ENCODE data around the gene FGA. TPM values are rescaled to one million over a fixed set of nuclear protein-coding genes. Genes with fewer than 3 reads are reported as not detected.

FGA gene
- total RNA-seq, 1 experiment from 2014 or later: 71.8 TPM

- intact Hi-C loops (cut with micrococcal nuclease; ENCODE audit: unreplicated experiment): no loop called here
- no peaks in the 10 kb centered on the region for H3K27me3 ChIP-seq (replicated peaks; ENCODE audit: control insufficient read depth, insufficient read depth, low read length)
- H3K27me3 Mint-ChIP-seq (ENCODE audit: insufficient read depth, unreplicated experiment): no peaks in the 10 kb centered on the region
Observed at GRCh38 chr4:154606728-154607723, 16.5 kb upstream of the FGA start.

GRCh38 chr4:154604696-154605200 lies 14.2 kb upstream of the FGA start:
- Histone ChIP-seq H3K27me3 (replicated peaks; ENCODE audit: control insufficient read depth, insufficient read depth, low read length) (no peaks in the 10 kb centered on the region), H3K9me3 (no peaks in the 10 kb centered on the region), H3K4me1 (no peaks in the 10 kb centered on the region), H3K4me3 (ENCODE audit: low read depth, low read length) (no peak overlapping the region), H3K36me3 (ENCODE audit: control insufficient read depth, insufficient read depth, low read length) (peaks cover 3% of the 10 kb centered on the region)
- H3K4me3 Mint-ChIP-seq (ENCODE audit: unreplicated experiment): no peak overlapping the region
- ChIA-PET POLR2A (no interaction called here), CTCF (no interaction called here)
- BruUV-seq (replicated peaks): TSS peak; percentile 12
- peaks cover 20% of the 10 kb centered on the region for H3K4me1 Mint-ChIP-seq (ENCODE audit: low read depth, unreplicated experiment)
- H3K27ac Mint-ChIP-seq (ENCODE audit: unreplicated experiment): no peak overlapping the region
- H3K36me3 Mint-ChIP-seq (ENCODE audit: insufficient read depth, unreplicated experiment): peaks cover 11% of the 10 kb centered on the region
- DNase-seq: no peak
- no peaks in the 10 kb centered on the region for H3K27me3 Mint-ChIP-seq (ENCODE audit: insufficient read depth, unreplicated experiment)
- TF ChIP-seq CTCF (IDR thresholded peaks at IDR 0.05; ENCODE audit: insufficient read depth in 1 of 2, low read depth in 1 of 2, low read length in 1 of 2, severe bottlenecking in 1 of 2, unreplicated experiment in 1 of 2): no peak
- H3K9me3 Mint-ChIP-seq (ENCODE audit: unreplicated experiment): peaks cover 8% of the 10 kb centered on the region
- intact Hi-C loops (cut with micrococcal nuclease; ENCODE audit: unreplicated experiment): no loop called here

More at GRCh38 chr4:154606728-154607723, 16.5 kb upstream of the FGA start:
- POLR2A ChIA-PET: no interaction called here
- Mint-ChIP-seq H3K36me3 (ENCODE audit: insufficient read depth, unreplicated experiment) (peaks cover 11% of the 10 kb centered on the region), H3K4me1 (ENCODE audit: low read depth, unreplicated experiment) (peaks cover 7% of the 10 kb centered on the region), H3K4me3 (ENCODE audit: unreplicated experiment) (no peak overlapping the region), H3K27ac (ENCODE audit: unreplicated experiment) (no peak overlapping the region), H3K9me3 (ENCODE audit: unreplicated experiment) (no peaks in the 10 kb centered on the region)
- no peak overlapping the region for H3K4me3 ChIP-seq (ENCODE audit: low read depth, low read length)
- no TSS peak for BruUV-seq (replicated peaks)
- no peaks in the 10 kb centered on the region for H3K4me1 ChIP-seq
- H3K36me3 ChIP-seq (ENCODE audit: control insufficient read depth, insufficient read depth, low read length): peaks cover 3% of the 10 kb centered on the region
- no peak for TF ChIP-seq CTCF (IDR thresholded peaks at IDR 0.05; ENCODE audit: insufficient read depth in 1 of 2, low read depth in 1 of 2, low read length in 1 of 2, severe bottlenecking in 1 of 2, unreplicated experiment in 1 of 2)
- no peak for DNase-seq
- no peaks in the 10 kb centered on the region for H3K9me3 ChIP-seq
- CTCF ChIA-PET: interaction anchor here (0.6 kb wide), 1 partner anchor 190 kb away, joined by 5 read pairs; no protein-coding TSS in a partner anchor

- Mint-ChIP-seq H3K4me1 (ENCODE audit: low read depth, unreplicated experiment) (peaks cover 24% of the 10 kb centered on the region), H3K27ac (ENCODE audit: unreplicated experiment) (no peak overlapping the region), H3K36me3 (ENCODE audit: insufficient read depth, unreplicated experiment) (peaks cover 7% of the 10 kb centered on the region), H3K4me3 (ENCODE audit: unreplicated experiment) (no peak overlapping the region), H3K9me3 (ENCODE audit: unreplicated experiment) (peaks cover 11% of the 10 kb centered on the region), H3K27me3 (ENCODE audit: insufficient read depth, unreplicated experiment) (no peaks in the 10 kb centered on the region)
- Histone ChIP-seq H3K36me3 (ENCODE audit: control insufficient read depth, insufficient read depth, low read length) (peaks cover 3% of the 10 kb centered on the region), H3K27me3 (replicated peaks; ENCODE audit: control insufficient read depth, insufficient read depth, low read length) (no peaks in the 10 kb centered on the region), H3K9me3 (no peaks in the 10 kb centered on the region), H3K4me3 (ENCODE audit: low read depth, low read length) (no peak overlapping the region), H3K4me1 (peaks cover 6% of the 10 kb centered on the region)
- CTCF ChIA-PET: interaction anchor here (1.3 kb wide), 1 partner anchor 43 kb away, joined by 3 read pairs; no protein-coding TSS in a partner anchor
- no TSS peak for BruUV-seq (replicated peaks)
- no peak for TF ChIP-seq CTCF (IDR thresholded peaks at IDR 0.05; ENCODE audit: insufficient read depth in 1 of 2, low read depth in 1 of 2, low read length in 1 of 2, severe bottlenecking in 1 of 2, unreplicated experiment in 1 of 2)
- DNase-seq: no peak
- intact Hi-C loops (cut with micrococcal nuclease; ENCODE audit: unreplicated experiment): no loop called here
- POLR2A ChIA-PET: no interaction called here
Observed at GRCh38 chr4:154603033-154603943, 12.7 kb upstream of the FGA start.

All from Caco-2 (cell line).